Neural cell (in vitro differentiated cells): ENCODE measurements around the gene ANKRD35. TPM values are rescaled to one million over a fixed set of nuclear protein-coding genes. Genes with fewer than 3 reads are reported as not detected.

ENCODE experiments used
- H2AFZ ChIP-seq: fragments of 200-600, 300-800 bp; sonication (generic), shearing (Covaris generic); 2 replicates; pipeline ENCODE4 v1.6.0; 2014; ENCODE audit warnings: low read depth, mild to moderate bottlenecking, antibody characterized with exemption, low read length, moderate library complexity
- H3F3A ChIP-seq: fragments of 200-600 bp; shearing (Covaris generic); 2 replicates; pipeline ENCODE4 v1.6.1; 2016; ENCODE audit warnings: mild to moderate bottlenecking, moderate library complexity, mixed read lengths, antibody characterized with exemption, low read length; ENCODE audit not compliant: insufficient read depth, poor library complexity, severe bottlenecking
- H3K27ac ChIP-seq: fragments of 200-600, 300-800 bp; sonication (generic), shearing (Covaris generic); 2 replicates; pipeline ENCODE4 v1.5.1; 2014; ENCODE audit warnings: mild to moderate bottlenecking, low read length, moderate library complexity
- H3K27me3 ChIP-seq: fragments of 300-800, 200-600 bp; sonication (generic), shearing (Covaris generic); 2 replicates; pipeline ENCODE4 v1.6.0; 2014; ENCODE audit warnings: mild to moderate bottlenecking, low read depth, low read length, moderate library complexity; ENCODE audit not compliant: insufficient read depth
- H3K36me3 ChIP-seq: fragments of 300-800, 200-600 bp; sonication (generic), shearing (Covaris generic); 2 replicates; pipeline ENCODE4 v1.5.1; 2014; ENCODE audit warnings: mild to moderate bottlenecking, antibody characterized with exemption, low read length, moderate library complexity; ENCODE audit not compliant: insufficient read depth
- H3K4me2 ChIP-seq: fragments of 300-800, 200-600 bp; sonication (generic), shearing (Covaris generic); 2 replicates; pipeline ENCODE4 v1.6.0; 2014; ENCODE audit warnings: mild to moderate bottlenecking, low read length
- H3K4me3 ChIP-seq: fragments of 300-800, 200-600 bp; sonication (generic), shearing (Covaris generic); 2 replicates; pipeline ENCODE4 v1.5.1; 2014; ENCODE audit warnings: mild to moderate bottlenecking, low read length, moderate library complexity
- H3K79me2 ChIP-seq: fragments of 200-600 bp; shearing (Covaris generic); replicated peaks from 2 replicates; pipeline ENCODE4 v1.6.0; 2014; ENCODE audit warnings: mild to moderate bottlenecking, low read length, moderate library complexity; ENCODE audit not compliant: insufficient read depth
- H3K9ac ChIP-seq: fragments of 300-800, 200-600 bp; sonication (generic), shearing (Covaris generic); 2 replicates; pipeline ENCODE4 v1.6.1; 2016; ENCODE audit warnings: mild to moderate bottlenecking, low read length, mixed read lengths
- H3K9me2 ChIP-seq: fragments of 200-600 bp; shearing (Covaris generic); 2 replicates; pipeline ENCODE4 v1.6.1; 2016; ENCODE audit warnings: mild to moderate bottlenecking, low read length, mixed read lengths; ENCODE audit not compliant: insufficient read depth
- H3K9me3 ChIP-seq: fragments of 200-600, 300-800 bp; sonication (generic), shearing (Covaris generic); 2 replicates; pipeline ENCODE4 v1.6.1; 2016; ENCODE audit warnings: mild to moderate bottlenecking, mixed run types, low read length, moderate library complexity, mixed read lengths
- H4K20me1 ChIP-seq: fragments of 200-600 bp; shearing (Covaris generic); 2 replicates; pipeline ENCODE4 v1.6.1; 2016; ENCODE audit warnings: mild to moderate bottlenecking, mixed run types; ENCODE audit not compliant: insufficient read depth
- EP300 ChIP-seq: fragments of 450-650 bp; conservative IDR thresholded peaks from 2 replicates; pipeline ENCODE4 v1.6.1; 2014; ENCODE audit warnings: antibody characterized with exemption, mild to moderate bottlenecking, moderate library complexity; ENCODE audit not compliant: poor library complexity, severe bottlenecking
- EZH2 ChIP-seq: fragments of 200-600, 300-800 bp; shearing (Covaris generic), sonication (generic); IDR thresholded peaks from 2 replicates; pipeline ENCODE4 v1.6.1; 2014; ENCODE audit warnings: antibody characterized with exemption, low read length, borderline replicate concordance, mild to moderate bottlenecking; ENCODE audit not compliant: insufficient read depth, poor library complexity, severe bottlenecking
- MXI1 ChIP-seq: fragments of 450-650 bp; conservative IDR thresholded peaks from 2 replicates; pipeline ENCODE4 v1.6.1; 2014; ENCODE audit warnings: antibody characterized with exemption, mild to moderate bottlenecking; ENCODE audit not compliant: poor library complexity, severe bottlenecking
- POLR2AphosphoS5 ChIP-seq: IDR thresholded peaks from 2 replicates; pipeline ENCODE4 v1.6.1; 2012
- RAD21 ChIP-seq: fragments of 450-650 bp; conservative IDR thresholded peaks from 2 replicates; pipeline ENCODE4 v1.6.1; 2014; ENCODE audit warnings: antibody characterized with exemption, mild to moderate bottlenecking, moderate library complexity
- SMC3 ChIP-seq: fragments of 450-650 bp; conservative IDR thresholded peaks from 2 replicates; pipeline ENCODE4 v1.6.1; 2014; ENCODE audit warnings: antibody characterized with exemption, mild to moderate bottlenecking, moderate library complexity; ENCODE audit not compliant: poor library complexity
- TAF1 ChIP-seq: IDR thresholded peaks from 2 replicates; pipeline ENCODE4 v1.6.1; 2012; ENCODE audit warnings: low read depth
- polyA plus RNA-seq: library from polyadenylated mRNA; depleted of rRNA; stranded (reverse); fragments of >200 nt; gene quantifications from 2 replicates; pipeline ENCODE4 v1.2.3, GENCODE V29; 2014
- TF ChIP-seq, protein P1 (sequence below): IDR thresholded peaks from 2 replicates; pipeline ENCODE4 v1.6.1; 2012; ENCODE audit warnings: borderline replicate concordance
- TF ChIP-seq, protein P2 (sequence below): fragments of 450-650 bp; IDR thresholded peaks from 2 replicates; pipeline ENCODE4 v1.5.1; 2014; ENCODE audit warnings: antibody characterized with exemption, mild to moderate bottlenecking, moderate library complexity; ENCODE audit not compliant: poor library complexity, severe bottlenecking

ANKRD35 gene
- polyA plus RNA-seq, 1 donor from 2014 or later, result not detected

DNA sequence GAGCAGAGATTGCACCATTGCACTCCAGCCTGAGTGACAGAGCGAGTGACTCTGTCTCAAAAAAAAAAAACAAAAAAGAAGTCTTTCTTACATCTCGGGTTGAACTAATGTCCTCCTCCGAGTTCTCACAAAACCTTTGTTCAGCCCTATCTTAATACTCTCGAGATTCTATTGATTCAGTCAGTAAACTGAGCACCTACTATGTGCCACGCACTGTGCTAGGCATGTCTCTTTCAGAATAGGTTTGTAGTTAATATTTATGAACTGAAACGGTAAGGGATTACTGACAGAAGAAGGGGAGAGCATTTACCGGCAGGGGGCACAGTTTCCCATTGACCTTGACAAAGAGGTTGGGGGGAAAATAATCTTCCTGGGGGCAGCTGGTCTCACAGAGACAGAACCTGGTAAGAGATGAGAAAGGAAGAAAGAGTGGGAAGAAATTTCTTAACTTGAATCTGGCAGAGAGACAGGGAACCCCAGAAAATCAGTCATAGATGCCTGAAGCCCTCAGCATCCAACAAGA, 30.2 kb downstream of the ANKRD35 start:
- Histone ChIP-seq H3K9me3 (no peaks in the 10 kb centered on the region), H4K20me1 (no peaks in the 10 kb centered on the region), H3F3A (no peaks in the 10 kb centered on the region), H3K4me3 (no peak overlapping the region), H3K79me2 (peaks cover 5% of the 10 kb centered on the region), H3K27ac (no peak overlapping the region), H3K36me3 (no peaks in the 10 kb centered on the region), H3K9ac (no peak overlapping the region), H3K27me3 (no peaks in the 10 kb centered on the region), H3K4me2 (no peak overlapping the region), H2AFZ (no peak overlapping the region), H3K9me2 (no peaks in the 10 kb centered on the region)
- TF ChIP-seq, protein P1, sequence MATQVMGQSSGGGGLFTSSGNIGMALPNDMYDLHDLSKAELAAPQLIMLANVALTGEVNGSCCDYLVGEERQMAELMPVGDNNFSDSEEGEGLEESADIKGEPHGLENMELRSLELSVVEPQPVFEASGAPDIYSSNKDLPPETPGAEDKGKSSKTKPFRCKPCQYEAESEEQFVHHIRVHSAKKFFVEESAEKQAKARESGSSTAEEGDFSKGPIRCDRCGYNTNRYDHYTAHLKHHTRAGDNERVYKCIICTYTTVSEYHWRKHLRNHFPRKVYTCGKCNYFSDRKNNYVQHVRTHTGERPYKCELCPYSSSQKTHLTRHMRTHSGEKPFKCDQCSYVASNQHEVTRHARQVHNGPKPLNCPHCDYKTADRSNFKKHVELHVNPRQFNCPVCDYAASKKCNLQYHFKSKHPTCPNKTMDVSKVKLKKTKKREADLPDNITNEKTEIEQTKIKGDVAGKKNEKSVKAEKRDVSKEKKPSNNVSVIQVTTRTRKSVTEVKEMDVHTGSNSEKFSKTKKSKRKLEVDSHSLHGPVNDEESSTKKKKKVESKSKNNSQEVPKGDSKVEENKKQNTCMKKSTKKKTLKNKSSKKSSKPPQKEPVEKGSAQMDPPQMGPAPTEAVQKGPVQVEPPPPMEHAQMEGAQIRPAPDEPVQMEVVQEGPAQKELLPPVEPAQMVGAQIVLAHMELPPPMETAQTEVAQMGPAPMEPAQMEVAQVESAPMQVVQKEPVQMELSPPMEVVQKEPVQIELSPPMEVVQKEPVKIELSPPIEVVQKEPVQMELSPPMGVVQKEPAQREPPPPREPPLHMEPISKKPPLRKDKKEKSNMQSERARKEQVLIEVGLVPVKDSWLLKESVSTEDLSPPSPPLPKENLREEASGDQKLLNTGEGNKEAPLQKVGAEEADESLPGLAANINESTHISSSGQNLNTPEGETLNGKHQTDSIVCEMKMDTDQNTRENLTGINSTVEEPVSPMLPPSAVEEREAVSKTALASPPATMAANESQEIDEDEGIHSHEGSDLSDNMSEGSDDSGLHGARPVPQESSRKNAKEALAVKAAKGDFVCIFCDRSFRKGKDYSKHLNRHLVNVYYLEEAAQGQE, result no peak
- TF ChIP-seq, protein P2, sequence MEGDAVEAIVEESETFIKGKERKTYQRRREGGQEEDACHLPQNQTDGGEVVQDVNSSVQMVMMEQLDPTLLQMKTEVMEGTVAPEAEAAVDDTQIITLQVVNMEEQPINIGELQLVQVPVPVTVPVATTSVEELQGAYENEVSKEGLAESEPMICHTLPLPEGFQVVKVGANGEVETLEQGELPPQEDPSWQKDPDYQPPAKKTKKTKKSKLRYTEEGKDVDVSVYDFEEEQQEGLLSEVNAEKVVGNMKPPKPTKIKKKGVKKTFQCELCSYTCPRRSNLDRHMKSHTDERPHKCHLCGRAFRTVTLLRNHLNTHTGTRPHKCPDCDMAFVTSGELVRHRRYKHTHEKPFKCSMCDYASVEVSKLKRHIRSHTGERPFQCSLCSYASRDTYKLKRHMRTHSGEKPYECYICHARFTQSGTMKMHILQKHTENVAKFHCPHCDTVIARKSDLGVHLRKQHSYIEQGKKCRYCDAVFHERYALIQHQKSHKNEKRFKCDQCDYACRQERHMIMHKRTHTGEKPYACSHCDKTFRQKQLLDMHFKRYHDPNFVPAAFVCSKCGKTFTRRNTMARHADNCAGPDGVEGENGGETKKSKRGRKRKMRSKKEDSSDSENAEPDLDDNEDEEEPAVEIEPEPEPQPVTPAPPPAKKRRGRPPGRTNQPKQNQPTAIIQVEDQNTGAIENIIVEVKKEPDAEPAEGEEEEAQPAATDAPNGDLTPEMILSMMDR, result no peak
- TF ChIP-seq RAD21, result no peak

DNA sequence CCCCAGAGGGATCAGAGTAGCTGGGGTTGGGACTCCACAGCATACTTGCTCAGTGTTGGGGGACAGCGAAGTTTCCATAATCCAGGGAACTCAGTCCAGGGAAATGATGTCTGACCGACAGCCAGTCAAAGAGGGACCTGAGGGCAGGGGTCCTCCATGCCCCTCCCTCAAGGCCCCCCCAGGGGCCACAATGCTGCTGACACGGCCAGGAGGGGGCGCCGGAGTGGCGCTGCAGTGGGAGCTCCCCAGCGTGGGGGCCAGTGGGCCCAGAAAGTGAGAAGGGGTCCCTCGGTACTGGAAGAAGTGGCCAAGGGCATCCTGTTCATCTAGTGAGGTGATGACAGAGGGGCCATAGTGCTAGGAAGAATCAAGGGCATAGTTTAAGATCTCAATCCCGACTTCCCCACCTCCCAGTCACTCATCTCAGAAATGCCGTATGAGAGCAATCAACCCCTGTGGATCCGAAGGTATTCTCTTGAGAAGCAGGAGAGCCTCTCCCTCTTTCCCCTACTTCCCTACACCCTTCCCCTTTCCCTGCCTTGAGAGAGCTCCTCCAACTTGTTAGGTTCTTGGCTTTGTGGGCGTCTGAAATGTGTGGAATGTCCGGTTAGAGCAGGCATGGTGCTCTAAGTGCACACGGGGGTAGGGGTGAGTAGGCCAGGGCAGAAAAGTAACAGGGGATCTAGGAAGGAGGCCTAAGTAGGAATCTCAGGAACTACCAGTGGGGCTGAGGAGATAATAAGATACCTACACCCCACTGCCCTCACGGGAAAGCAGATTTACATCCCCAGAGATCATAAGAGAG, 36.1 kb downstream of the ANKRD35 start:
- no peak overlapping the region for H3K4me3 ChIP-seq
- TF ChIP-seq RAD21 (no peak), EP300 (no peak), SMC3 (no peak), MXI1 (no peak), EZH2 (no peak), TAF1 (no peak), POLR2AphosphoS5 (no peak)
- TF ChIP-seq, protein P2, result no peak
- TF ChIP-seq, protein P1, result no peak
- H3K9me3 ChIP-seq, result no peaks in the 10 kb centered on the region
- H3K9me2 ChIP-seq, result no peaks in the 10 kb centered on the region
- no peaks in the 10 kb centered on the region for H3K79me2 ChIP-seq
- no peaks in the 10 kb centered on the region for H3K27me3 ChIP-seq
- no peak overlapping the region for H3K4me2 ChIP-seq
- peaks cover 4% of the 10 kb centered on the region for H3K36me3 ChIP-seq
- H2AFZ ChIP-seq, result no peak overlapping the region
- H3F3A ChIP-seq, result no peaks in the 10 kb centered on the region
- H4K20me1 ChIP-seq, result no peaks in the 10 kb centered on the region
- H3K9ac ChIP-seq, result no peak overlapping the region
- no peak overlapping the region for H3K27ac ChIP-seq
